Sigmoid colon (tissue), 3 donors: ENCODE results near the gene NOTCH3.

Experiments used
- CTCF ChIP-seq, 4 experiments: fragments of 450-650 bp in 3 of 4; fragments of 200-600 bp in 1 of 4; IDR thresholded peaks; one replicate each; pipeline ENCODE4 v1.5.1; 2016 to 2019; ENCODE audit warnings: antibody characterized with exemption in 4 of 4, mild to moderate bottlenecking in 3 of 4, moderate library complexity in 2 of 4
- POLR2A ChIP-seq, 2 donors: fragments of 450-650 bp; IDR thresholded peaks; one replicate each; pipeline ENCODE4 v1.6.1; 2016; ENCODE audit warnings: antibody characterized with exemption in 2 of 2, mild to moderate bottlenecking in 2 of 2, moderate library complexity in 2 of 2

GRCh38 chr19:15250640-15250993 lies 49.8 kb upstream of the NOTCH3 start:
- TF ChIP-seq POLR2A (IDR thresholded peaks at IDR 0.05), result no peak
- TF ChIP-seq CTCF (IDR thresholded peaks at IDR 0.05), result no peak
